ENCODE measurements around the gene EHMT1. TPM values are rescaled to one million over a fixed set of nuclear protein-coding genes. Genes with fewer than 3 reads are reported as not detected.
"Not testable (repeated sequence)": the region's sequence is repeated elsewhere in the genome, so short reads cannot be mapped to it uniquely, and the experiment has no call there.

Gene EHMT1
- total RNA-seq, 2 experiments from 2014 or later, result 65.9 to 66.3 TPM

GRCh38 chr9:137709411-137710101, 90.8 kb downstream of the EHMT1 start:
- Mint-ChIP-seq H3K36me3 (peaks cover 36% of the 10 kb centered on the region), H3K9me3 (peaks cover 11% of the 10 kb centered on the region), H3K27ac (no peak overlapping the region), H3K4me3 (no peak overlapping the region), H3K27me3 (no peaks in the 10 kb centered on the region), H3K4me1 (peaks cover 29% of the 10 kb centered on the region)
- DNase-seq, result no peak

GRCh38 chr9:137710704-137711103, 91.9 kb downstream of the EHMT1 start:
- peaks cover 10% of the 10 kb centered on the region for H3K9me3 Mint-ChIP-seq
- no peak overlapping the region for H3K4me3 Mint-ChIP-seq
- no peak overlapping the region for H3K27ac Mint-ChIP-seq
- H3K27me3 Mint-ChIP-seq, result no peaks in the 10 kb centered on the region
- H3K4me1 Mint-ChIP-seq, result peaks cover 27% of the 10 kb centered on the region
- no peak for DNase-seq
- peaks cover 38% of the 10 kb centered on the region for H3K36me3 Mint-ChIP-seq

GRCh38 chr9:137711678-137712105, 92.9 kb downstream of the EHMT1 start:
- Mint-ChIP-seq H3K4me3 (no peak overlapping the region), H3K4me1 (peaks cover 27% of the 10 kb centered on the region), H3K36me3 (peaks cover 44% of the 10 kb centered on the region), H3K9me3 (peaks cover 15% of the 10 kb centered on the region), H3K27me3 (no peaks in the 10 kb centered on the region), H3K27ac (no peak overlapping the region)
- no peak for DNase-seq

GRCh38 chr9:137715321-137715720, 96.5 kb downstream of the EHMT1 start:
- H3K4me3 Mint-ChIP-seq, result peak overlapping the region; percentile 4
- H3K27me3 Mint-ChIP-seq, result no peaks in the 10 kb centered on the region
- H3K27ac Mint-ChIP-seq, result peak overlapping the region; percentile 79
- peaks cover 77% of the 10 kb centered on the region for H3K36me3 Mint-ChIP-seq
- H3K4me1 Mint-ChIP-seq, result peaks cover 15% of the 10 kb centered on the region
- no peak for DNase-seq
- peaks cover 28% of the 10 kb centered on the region for H3K9me3 Mint-ChIP-seq

- peaks cover 82% of the 10 kb centered on the region for H3K36me3 Mint-ChIP-seq
- not testable (repeated sequence) for DNase-seq, H3K27me3 Mint-ChIP-seq
- peak overlapping the region; percentile 40 for H3K4me3 Mint-ChIP-seq
- peaks cover 15% of the 10 kb centered on the region for H3K4me1 Mint-ChIP-seq
- peak overlapping the region; percentile 77 for H3K27ac Mint-ChIP-seq
- peaks cover 28% of the 10 kb centered on the region for H3K9me3 Mint-ChIP-seq
Measured at GRCh38 chr9:137715866-137716693, 97.3 kb downstream of the EHMT1 start.

GRCh38 chr9:137716694-137717287, 98.0 kb downstream of the EHMT1 start:
- H3K9me3 Mint-ChIP-seq, result peaks cover 32% of the 10 kb centered on the region
- peaks cover 16% of the 10 kb centered on the region for H3K4me1 Mint-ChIP-seq
- H3K27ac Mint-ChIP-seq, result peak overlapping the region; percentile 29
- H3K27me3 Mint-ChIP-seq, result no peaks in the 10 kb centered on the region
- H3K4me3 Mint-ChIP-seq, result peak overlapping the region; percentile 40
- DNase-seq, result no peak
- peaks cover 83% of the 10 kb centered on the region for H3K36me3 Mint-ChIP-seq

- H3K4me3 Mint-ChIP-seq, result no peak overlapping the region
- no peak for DNase-seq
- peaks cover 82% of the 10 kb centered on the region for H3K36me3 Mint-ChIP-seq
- peaks cover 33% of the 10 kb centered on the region for H3K9me3 Mint-ChIP-seq
- H3K27ac Mint-ChIP-seq, result no peak overlapping the region
- H3K4me1 Mint-ChIP-seq, result peaks cover 25% of the 10 kb centered on the region
- no peaks in the 10 kb centered on the region for H3K27me3 Mint-ChIP-seq
Measured at GRCh38 chr9:137717776-137718327, 99.0 kb downstream of the EHMT1 start.

- no peak for DNase-seq
- Mint-ChIP-seq H3K27ac (no peak overlapping the region), H3K4me3 (no peak overlapping the region), H3K4me1 (peaks cover 32% of the 10 kb centered on the region), H3K9me3 (peaks cover 31% of the 10 kb centered on the region), H3K36me3 (peaks cover 80% of the 10 kb centered on the region), H3K27me3 (no peaks in the 10 kb centered on the region)
Measured at GRCh38 chr9:137719194-137719593, 100.4 kb downstream of the EHMT1 start.

- Mint-ChIP-seq H3K9me3 (peaks cover 34% of the 10 kb centered on the region), H3K27ac (no peak overlapping the region), H3K4me1 (peaks cover 25% of the 10 kb centered on the region), H3K4me3 (no peak overlapping the region), H3K27me3 (no peaks in the 10 kb centered on the region), H3K36me3 (peaks cover 79% of the 10 kb centered on the region)
- DNase-seq, result no peak
Measured at GRCh38 chr9:137720571-137721110, 101.8 kb downstream of the EHMT1 start.

GRCh38 chr9:137721479-137721878, 102.7 kb downstream of the EHMT1 start:
- DNase-seq, result no peak
- H3K4me1 Mint-ChIP-seq, result peaks cover 24% of the 10 kb centered on the region
- peaks cover 32% of the 10 kb centered on the region for H3K9me3 Mint-ChIP-seq
- H3K27ac Mint-ChIP-seq, result peak overlapping the region; percentile 63
- no peak overlapping the region for H3K4me3 Mint-ChIP-seq
- peaks cover 83% of the 10 kb centered on the region for H3K36me3 Mint-ChIP-seq
- no peaks in the 10 kb centered on the region for H3K27me3 Mint-ChIP-seq

GRCh38 chr9:137721899-137722298, 103.1 kb downstream of the EHMT1 start:
- no peak for DNase-seq
- H3K27ac Mint-ChIP-seq, result peak overlapping the region; percentile 63
- peaks cover 83% of the 10 kb centered on the region for H3K36me3 Mint-ChIP-seq
- peak overlapping the region; percentile 59 for H3K4me3 Mint-ChIP-seq
- no peaks in the 10 kb centered on the region for H3K27me3 Mint-ChIP-seq
- H3K4me1 Mint-ChIP-seq, result peaks cover 22% of the 10 kb centered on the region
- H3K9me3 Mint-ChIP-seq, result peaks cover 30% of the 10 kb centered on the region

- H3K27me3 Mint-ChIP-seq, result no peaks in the 10 kb centered on the region
- peaks cover 26% of the 10 kb centered on the region for H3K4me1 Mint-ChIP-seq
- peak overlapping the region; percentile 59 for H3K4me3 Mint-ChIP-seq
- DNase-seq, result no peak
- H3K9me3 Mint-ChIP-seq, result peaks cover 28% of the 10 kb centered on the region
- peak overlapping the region; percentile 63 for H3K27ac Mint-ChIP-seq
- H3K36me3 Mint-ChIP-seq, result peaks cover 83% of the 10 kb centered on the region
Measured at GRCh38 chr9:137722481-137722880, 103.7 kb downstream of the EHMT1 start.

GRCh38 chr9:137723356-137723755, 104.6 kb downstream of the EHMT1 start:
- not testable (repeated sequence) for DNase-seq, H3K4me3 Mint-ChIP-seq, H3K27me3 Mint-ChIP-seq
- Mint-ChIP-seq H3K27ac (peak overlapping the region; percentile 76), H3K4me1 (peaks cover 27% of the 10 kb centered on the region), H3K36me3 (peaks cover 80% of the 10 kb centered on the region), H3K9me3 (peaks cover 24% of the 10 kb centered on the region)

- Mint-ChIP-seq H3K27ac (peak overlapping the region; percentile 76), H3K4me1 (peaks cover 27% of the 10 kb centered on the region), H3K36me3 (peaks cover 79% of the 10 kb centered on the region), H3K4me3 (peak overlapping the region; percentile 18), H3K27me3 (no peaks in the 10 kb centered on the region), H3K9me3 (peaks cover 21% of the 10 kb centered on the region)
- DNase-seq, result no peak
Measured at GRCh38 chr9:137723783-137724445, 105.1 kb downstream of the EHMT1 start.

All from activated naive CD8-positive, alpha-beta T cell treated with anti-CD3 and anti-CD28 coated beads for 36 hours (primary cell).